HUES48 (cell line): ENCODE data around the gene MXRA7.
"Not testable (repeated sequence)": the region's sequence is repeated elsewhere in the genome, so short reads cannot be mapped to it uniquely, and the experiment has no call there.

Source experiments
- H3K27ac ChIP-seq: one replicate; pipeline ENCODE4 v1.7.0; 2013; ENCODE audit warnings: low read depth, low read length, inconsistent platforms
- H3K27me3 ChIP-seq: 2 replicates; pipeline ENCODE4 v1.6.1; 2013; ENCODE audit warnings: mild to moderate bottlenecking, low read length; ENCODE audit not compliant: control insufficient read depth, insufficient read depth
- H3K36me3 ChIP-seq: 2 replicates; pipeline ENCODE4 v1.6.1; 2013; ENCODE audit warnings: low read length; ENCODE audit not compliant: control insufficient read depth, insufficient read depth
- H3K4me1 ChIP-seq: 2 replicates; pipeline ENCODE4 v1.6.1; 2013; ENCODE audit warnings: mild to moderate bottlenecking, low read length; ENCODE audit not compliant: control insufficient read depth, insufficient read depth
- H3K4me3 ChIP-seq: 2 replicates; pipeline ENCODE4 v1.5.1; 2013; ENCODE audit warnings: mild to moderate bottlenecking, low read depth, low read length
- H3K9ac ChIP-seq: 2 replicates; pipeline ENCODE4 v1.6.1; 2013; ENCODE audit warnings: mild to moderate bottlenecking, low read depth, low read length, moderate library complexity
- H3K9me3 ChIP-seq: 2 replicates; pipeline ENCODE4 v1.6.1; 2013; ENCODE audit warnings: low read length; ENCODE audit not compliant: control insufficient read depth, insufficient read depth

The MXRA7 gene

GRCh38 chr17:76723812-76724211, 13.0 kb upstream of the MXRA7 start:
- H3K36me3 ChIP-seq = peaks cover 51% of the 10 kb centered on the region
- no peak overlapping the region for H3K27ac ChIP-seq
- H3K9ac ChIP-seq = no peak overlapping the region
- no peak overlapping the region for H3K4me3 ChIP-seq
- H3K4me1 ChIP-seq = no peaks in the 10 kb centered on the region
- no peaks in the 10 kb centered on the region for H3K27me3 ChIP-seq
- H3K9me3 ChIP-seq = no peaks in the 10 kb centered on the region

DNA sequence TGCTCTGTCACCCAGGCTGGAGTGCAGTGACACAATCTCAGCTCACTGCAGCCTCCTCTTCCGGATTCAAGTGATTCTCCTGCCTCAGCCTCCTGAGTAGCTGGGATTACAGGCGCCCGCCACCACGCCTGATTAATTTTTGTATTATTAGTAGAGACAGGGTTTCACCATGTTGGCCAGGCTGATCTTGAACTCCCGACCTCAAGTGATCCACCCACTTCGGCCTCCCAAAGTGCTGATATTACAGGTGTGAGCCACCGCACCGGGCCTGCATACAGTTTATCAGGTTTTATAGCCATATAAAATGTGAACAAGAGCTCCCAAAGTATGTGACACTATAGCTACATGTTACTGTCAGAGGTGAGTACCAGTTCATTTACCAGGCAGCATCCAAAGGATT, 12.2 kb upstream of the MXRA7 start:
- H3K9me3 ChIP-seq, H3K9ac ChIP-seq, H3K27me3 ChIP-seq, H3K4me3 ChIP-seq, H3K27ac ChIP-seq, H3K4me1 ChIP-seq: not testable (repeated sequence)
- H3K36me3 ChIP-seq = peaks cover 59% of the 10 kb centered on the region

DNA sequence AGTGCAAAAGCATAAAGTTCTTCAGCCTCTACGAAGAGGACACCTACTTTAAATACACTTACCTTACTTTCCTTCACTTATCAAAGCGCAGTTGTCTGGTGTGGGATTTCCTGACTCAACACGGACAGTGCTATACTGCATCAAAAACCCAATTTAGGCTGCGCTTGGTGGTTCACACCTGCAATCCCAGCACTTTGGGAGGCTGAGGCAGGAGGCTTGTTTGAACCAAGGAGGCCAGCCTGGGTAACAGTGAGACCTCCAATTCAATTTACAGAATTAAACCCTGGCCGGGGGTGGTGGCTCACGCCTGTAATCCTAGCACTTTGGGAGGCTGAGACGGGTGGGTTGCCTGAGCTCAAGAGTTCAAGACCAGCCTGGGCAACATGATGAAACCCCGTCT, 11.5 kb upstream of the MXRA7 start:
- Histone ChIP-seq H3K4me3 (no peak overlapping the region), H3K36me3 (peaks cover 64% of the 10 kb centered on the region), H3K9me3 (no peaks in the 10 kb centered on the region), H3K27me3 (no peaks in the 10 kb centered on the region), H3K27ac (no peak overlapping the region), H3K9ac (no peak overlapping the region), H3K4me1 (no peaks in the 10 kb centered on the region)

DNA sequence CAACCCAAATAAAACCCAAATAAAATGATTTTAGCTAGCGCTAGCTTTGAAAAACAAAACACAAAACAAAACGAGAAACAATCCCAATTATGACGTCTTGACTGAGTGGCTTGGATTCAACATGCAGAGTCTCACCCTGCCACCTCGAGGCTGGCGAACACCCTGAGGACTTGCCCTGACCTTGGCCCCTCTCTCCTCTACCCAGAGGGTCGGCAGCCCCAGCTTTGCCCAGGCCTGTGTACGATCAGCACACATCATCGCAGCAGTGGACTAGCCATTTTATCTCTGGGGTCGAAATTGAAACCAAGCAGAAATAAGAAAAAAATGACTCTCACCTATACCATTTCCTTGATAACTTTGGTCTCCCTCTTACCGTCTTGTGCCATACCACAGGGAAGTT, 10.7 kb upstream of the MXRA7 start:
- no peak overlapping the region for H3K27ac ChIP-seq
- H3K27me3 ChIP-seq = no peaks in the 10 kb centered on the region
- H3K9me3 ChIP-seq = no peaks in the 10 kb centered on the region
- no peak overlapping the region for H3K4me3 ChIP-seq
- H3K9ac ChIP-seq = no peak overlapping the region
- H3K36me3 ChIP-seq = peaks cover 72% of the 10 kb centered on the region
- H3K4me1 ChIP-seq = no peaks in the 10 kb centered on the region

- H3K36me3 ChIP-seq = peaks cover 77% of the 10 kb centered on the region
- no peaks in the 10 kb centered on the region for H3K4me1 ChIP-seq
- H3K27me3 ChIP-seq = no peaks in the 10 kb centered on the region
- no peaks in the 10 kb centered on the region for H3K9me3 ChIP-seq
- no peak overlapping the region for H3K9ac ChIP-seq
- H3K27ac ChIP-seq = no peak overlapping the region
- no peak overlapping the region for H3K4me3 ChIP-seq
Measured at GRCh38 chr17:76720941-76721340, 10.2 kb upstream of the MXRA7 start.

DNA sequence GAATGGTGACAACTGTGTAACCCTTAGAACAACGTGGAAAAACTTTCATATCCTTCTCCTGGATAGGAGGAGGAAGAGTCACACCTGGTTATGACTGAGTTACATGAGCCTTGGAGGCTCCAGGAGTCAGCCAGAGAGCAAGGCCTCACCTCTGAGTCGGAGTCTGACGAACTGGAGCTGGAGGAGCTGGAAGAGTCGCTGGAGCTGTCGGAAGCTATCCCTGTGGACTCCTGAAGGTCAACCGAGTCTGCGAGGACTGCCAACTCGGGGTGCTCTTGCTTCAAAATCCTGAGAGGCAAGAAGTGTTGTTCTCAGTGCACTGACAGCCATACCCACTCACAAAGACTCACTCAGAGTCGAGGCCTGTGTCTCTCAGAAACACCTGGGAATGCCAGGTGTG, 9.4 kb upstream of the MXRA7 start:
- Histone ChIP-seq H3K27ac (no peak overlapping the region), H3K4me3 (no peak overlapping the region), H3K9ac (no peak overlapping the region), H3K36me3 (peaks cover 84% of the 10 kb centered on the region), H3K4me1 (no peaks in the 10 kb centered on the region), H3K9me3 (no peaks in the 10 kb centered on the region), H3K27me3 (no peaks in the 10 kb centered on the region)

DNA sequence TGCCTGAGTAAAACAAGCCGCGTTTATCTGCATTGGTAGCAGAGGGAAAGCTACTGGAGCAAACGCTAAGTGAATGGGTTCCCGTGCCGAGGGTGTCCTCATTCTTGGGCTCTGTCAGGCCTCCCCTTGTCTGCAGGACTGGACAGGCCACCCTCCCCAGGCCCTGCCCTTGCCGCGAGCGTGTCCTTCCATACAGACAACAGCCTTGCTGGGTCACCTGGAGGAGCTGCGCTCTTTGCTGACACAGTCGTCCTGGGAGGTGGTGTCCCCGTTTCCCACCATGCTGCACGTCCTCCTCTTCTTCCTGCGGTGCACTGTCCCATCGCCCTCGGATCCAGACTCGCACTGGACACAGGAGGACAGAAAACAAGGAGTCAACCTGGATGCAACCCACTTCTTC, 7.8 kb upstream of the MXRA7 start:
- Histone ChIP-seq H3K9ac (no peak overlapping the region), H3K4me3 (no peak overlapping the region), H3K9me3 (no peaks in the 10 kb centered on the region), H3K27ac (no peak overlapping the region), H3K4me1 (no peaks in the 10 kb centered on the region), H3K27me3 (no peaks in the 10 kb centered on the region), H3K36me3 (peaks cover 75% of the 10 kb centered on the region)

- no peak overlapping the region for H3K4me3 ChIP-seq
- no peak overlapping the region for H3K27ac ChIP-seq
- no peak overlapping the region for H3K9ac ChIP-seq
- peaks cover 65% of the 10 kb centered on the region for H3K36me3 ChIP-seq
- no peaks in the 10 kb centered on the region for H3K27me3 ChIP-seq
- no peaks in the 10 kb centered on the region for H3K4me1 ChIP-seq
- H3K9me3 ChIP-seq = no peaks in the 10 kb centered on the region
Measured at GRCh38 chr17:76716839-76717215, 6.1 kb upstream of the MXRA7 start.

GRCh38 chr17:76716146-76716838, 5.5 kb upstream of the MXRA7 start:
- Histone ChIP-seq H3K9me3 (no peaks in the 10 kb centered on the region), H3K27ac (no peak overlapping the region), H3K36me3 (peaks cover 60% of the 10 kb centered on the region), H3K4me3 (no peak overlapping the region), H3K4me1 (peaks cover 3% of the 10 kb centered on the region), H3K27me3 (no peaks in the 10 kb centered on the region), H3K9ac (no peak overlapping the region)

DNA sequence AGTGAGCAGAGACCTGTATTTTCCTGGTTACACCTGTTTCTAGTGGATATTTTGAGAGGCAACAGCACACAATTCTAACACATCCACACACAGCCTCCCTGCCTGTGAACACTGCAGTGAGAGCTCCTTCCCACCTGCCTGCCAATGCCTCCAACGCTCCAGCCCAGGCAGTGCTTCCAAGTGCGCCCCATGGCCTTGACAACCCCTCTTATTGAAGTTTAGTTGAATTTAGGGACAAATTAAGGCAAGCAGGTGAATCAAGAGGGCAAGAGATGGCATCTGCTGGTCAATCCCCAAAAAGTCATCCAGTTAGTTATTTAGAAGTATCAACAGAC, 4.7 kb upstream of the MXRA7 start:
- H3K27me3 ChIP-seq = no peaks in the 10 kb centered on the region
- H3K9me3 ChIP-seq = no peaks in the 10 kb centered on the region
- peaks cover 7% of the 10 kb centered on the region for H3K4me1 ChIP-seq
- no peak overlapping the region for H3K9ac ChIP-seq
- H3K36me3 ChIP-seq = peaks cover 51% of the 10 kb centered on the region
- no peak overlapping the region for H3K27ac ChIP-seq
- H3K4me3 ChIP-seq = no peak overlapping the region

DNA sequence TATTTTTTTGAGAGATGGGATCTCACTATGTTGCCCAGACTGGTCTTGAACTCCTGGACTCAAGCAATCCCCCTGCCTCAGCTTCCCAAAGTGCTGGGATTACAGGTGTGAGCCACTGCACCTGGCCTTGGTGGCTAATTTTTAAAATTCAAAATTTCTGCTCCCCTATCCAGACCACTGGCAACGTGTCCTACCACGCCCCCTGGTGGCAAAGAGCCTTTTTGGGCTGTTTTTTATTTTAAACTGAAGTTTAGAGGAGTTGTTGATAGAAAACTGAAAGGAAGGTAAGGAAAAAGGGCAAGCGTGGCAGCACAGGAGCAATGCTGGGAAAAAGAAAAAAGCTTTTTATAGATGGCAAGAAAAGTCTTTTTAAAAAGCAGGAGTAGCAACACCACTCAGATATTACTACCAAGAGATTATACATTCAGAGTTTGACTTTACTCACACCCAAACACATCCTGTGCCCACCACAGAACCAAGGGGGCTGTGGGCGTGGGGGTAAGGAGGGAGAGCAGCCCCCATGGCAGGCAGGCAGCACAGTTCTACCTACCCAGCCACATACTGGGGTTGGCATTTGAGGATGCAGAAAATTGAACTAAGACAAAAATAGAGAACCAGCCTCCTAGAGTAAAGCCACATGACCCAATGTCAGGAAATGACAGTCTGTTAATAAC, 4.2 kb upstream of the MXRA7 start:
- Histone ChIP-seq H3K9me3 (no peaks in the 10 kb centered on the region), H3K36me3 (peaks cover 46% of the 10 kb centered on the region), H3K9ac (no peak overlapping the region), H3K4me1 (peaks cover 8% of the 10 kb centered on the region), H3K27ac (no peak overlapping the region), H3K27me3 (peaks cover 4% of the 10 kb centered on the region), H3K4me3 (no peak overlapping the region)
